ENCODE data around the gene FASTKD1. TPM values are rescaled to one million over a fixed set of nuclear protein-coding genes. Genes with fewer than 3 reads are reported as not detected.
"Not testable (repeated sequence)": the region's sequence is repeated elsewhere in the genome, so short reads cannot be mapped to it uniquely, and the experiment has no call there.

FASTKD1 gene
- total RNA-seq, 2 experiments from 2014 or later = 41.3 to 42.7 TPM

- peak within 1 kb of the TSS; percentile 98 for H3K4me3 Mint-ChIP-seq
- intact Hi-C loops (cut with micrococcal nuclease) = loop anchor here (1.0 kb wide), 4 partner anchors 11 to 240 kb away; partner anchors contain the start of genes CFAP210, FASTKD1, METTL5 and PHOSPHO2
- DNase-seq = peak; percentile 94
- peaks cover 33% of the 10 kb centered on the region for H3K4me1 Mint-ChIP-seq (ENCODE audit: low read depth)
- peaks cover 26% of the 10 kb centered on the region for H3K36me3 Mint-ChIP-seq (ENCODE audit: low read depth)
- CTCF ChIA-PET = no interaction called here
- H3K9me3 Mint-ChIP-seq = peaks cover 15% of the 10 kb centered on the region
- H3K27me3 Mint-ChIP-seq (ENCODE audit: low read depth) = no peaks in the 10 kb centered on the region
- H3K27ac Mint-ChIP-seq = peak within 1 kb of the TSS; percentile 100
Observed at GRCh38 chr2:169584005-169584877, 10.6 kb upstream of the FASTKD1 start, which contains the start of gene PPIG. Gene PPIG, plus strand, starts transcription at chr2:169584351. Its CDS starts 19,691 bp downstream, at chr2:169604042.

GRCh38 chr2:169583518-169583917 is 9.9 kb upstream of the FASTKD1 start:
- Mint-ChIP-seq H3K27me3 (ENCODE audit: low read depth) (no peaks in the 10 kb centered on the region), H3K36me3 (ENCODE audit: low read depth) (peaks cover 26% of the 10 kb centered on the region), H3K9me3 (peaks cover 15% of the 10 kb centered on the region), H3K27ac (peak overlapping the region; percentile 100), H3K4me3 (peak overlapping the region; percentile 12), H3K4me1 (ENCODE audit: low read depth) (peaks cover 27% of the 10 kb centered on the region)
- CTCF ChIA-PET = no interaction called here
- DNase-seq = no peak
- intact Hi-C loops (cut with micrococcal nuclease) = no loop called here

GRCh38 chr2:169582552-169583266 is 9.0 kb upstream of the FASTKD1 start:
- peaks cover 24% of the 10 kb centered on the region for H3K36me3 Mint-ChIP-seq (ENCODE audit: low read depth)
- peaks cover 23% of the 10 kb centered on the region for H3K4me1 Mint-ChIP-seq (ENCODE audit: low read depth)
- DNase-seq; H3K4me3 Mint-ChIP-seq; intact Hi-C loops (cut with micrococcal nuclease); H3K27me3 Mint-ChIP-seq (ENCODE audit: low read depth); CTCF ChIA-PET: not testable (repeated sequence)
- peak overlapping the region; percentile 70 for H3K27ac Mint-ChIP-seq
- H3K9me3 Mint-ChIP-seq = peaks cover 15% of the 10 kb centered on the region

- intact Hi-C loops (cut with micrococcal nuclease) = loop anchor here (10.0 kb wide), 1 partner anchor 474 kb away; no protein-coding TSS in a partner anchor
- no peak overlapping the region for H3K4me3 Mint-ChIP-seq
Observed at GRCh38 chr2:169579044-169579443, 5.4 kb upstream of the FASTKD1 start.

GRCh38 chr2:169575264-169575663 is 1.6 kb upstream of the FASTKD1 start:
- H3K4me1 Mint-ChIP-seq (ENCODE audit: low read depth) = peaks cover 18% of the 10 kb centered on the region
- H3K36me3 Mint-ChIP-seq (ENCODE audit: low read depth); H3K27ac Mint-ChIP-seq; H3K9me3 Mint-ChIP-seq; H3K4me3 Mint-ChIP-seq; H3K27me3 Mint-ChIP-seq (ENCODE audit: low read depth); CTCF ChIA-PET; DNase-seq: not testable (repeated sequence)
- intact Hi-C loops (cut with micrococcal nuclease) = loop anchor here (10.0 kb wide), 1 partner anchor 470 kb away; no protein-coding TSS in a partner anchor

More at GRCh38 chr2:169579044-169579443, 5.4 kb upstream of the FASTKD1 start:
- CTCF ChIA-PET = interaction anchor here (0.7 kb wide), 1 partner anchor 45 kb away, joined by 4 read pairs; no protein-coding TSS in a partner anchor
- Mint-ChIP-seq H3K4me1 (ENCODE audit: low read depth) (peaks cover 4% of the 10 kb centered on the region), H3K27me3 (ENCODE audit: low read depth) (no peaks in the 10 kb centered on the region), H3K27ac (no peak overlapping the region), H3K9me3 (peaks cover 14% of the 10 kb centered on the region), H3K36me3 (ENCODE audit: low read depth) (peaks cover 6% of the 10 kb centered on the region)
- no peak for DNase-seq

GRCh38 chr2:169574539-169574938 is 874 bp upstream of the FASTKD1 start:
- CTCF ChIA-PET; DNase-seq; H3K9me3 Mint-ChIP-seq; H3K27me3 Mint-ChIP-seq (ENCODE audit: low read depth); H3K27ac Mint-ChIP-seq: not testable (repeated sequence)
- Mint-ChIP-seq H3K4me1 (ENCODE audit: low read depth) (peaks cover 23% of the 10 kb centered on the region), H3K4me3 (peak overlapping the region; percentile 36), H3K36me3 (ENCODE audit: low read depth) (peaks cover 11% of the 10 kb centered on the region)
- intact Hi-C loops (cut with micrococcal nuclease) = loop anchor here (10.0 kb wide), 1 partner anchor 470 kb away; no protein-coding TSS in a partner anchor

- intact Hi-C loops (cut with micrococcal nuclease) = loop anchor here (1.0 to 10.0 kb wide), 6 partner anchors 10 to 469 kb away; partner anchors contain the start of genes BBS5, CFAP210, METTL5 and PHOSPHO2
- DNase-seq = no peak
- Mint-ChIP-seq H3K27me3 (ENCODE audit: low read depth) (no peaks in the 10 kb centered on the region), H3K4me1 (ENCODE audit: low read depth) (peaks cover 23% of the 10 kb centered on the region), H3K9me3 (no peaks in the 10 kb centered on the region), H3K36me3 (ENCODE audit: low read depth) (peaks cover 11% of the 10 kb centered on the region), H3K4me3 (peak overlapping the region; percentile 98), H3K27ac (peak overlapping the region; percentile 89)
- CTCF ChIA-PET = no interaction called here
Observed at GRCh38 chr2:169573974-169574299, 272 bp upstream of the FASTKD1 start.

- Mint-ChIP-seq H3K9me3 (no peaks in the 10 kb centered on the region), H3K36me3 (ENCODE audit: low read depth) (peaks cover 11% of the 10 kb centered on the region), H3K27me3 (ENCODE audit: low read depth) (no peaks in the 10 kb centered on the region), H3K4me3 (peak overlapping the region; percentile 98), H3K4me1 (ENCODE audit: low read depth) (peaks cover 23% of the 10 kb centered on the region), H3K27ac (peak overlapping the region; percentile 89)
- DNase-seq = no peak
- intact Hi-C loops (cut with micrococcal nuclease) = loop anchor here (1.0 to 10.0 kb wide), 6 partner anchors 12 to 468 kb away; partner anchors contain the start of genes BBS5, CFAP210, METTL5 and PHOSPHO2
- CTCF ChIA-PET = interaction anchor here (0.7 kb wide), 1 partner anchor 110 kb away, joined by 3 read pairs; no protein-coding TSS in a partner anchor
Observed at GRCh38 chr2:169572821-169573159, 875 bp downstream of the FASTKD1 start.

GRCh38 chr2:169572189-169572588 is 1.5 kb downstream of the FASTKD1 start:
- CTCF ChIA-PET = interaction anchor here (0.8 kb wide), 1 partner anchor 305 kb away, joined by 5 read pairs; no protein-coding TSS in a partner anchor
- Mint-ChIP-seq H3K4me3 (no peak overlapping the region), H3K4me1 (ENCODE audit: low read depth) (peaks cover 23% of the 10 kb centered on the region), H3K9me3 (no peaks in the 10 kb centered on the region), H3K36me3 (ENCODE audit: low read depth) (peaks cover 11% of the 10 kb centered on the region), H3K27me3 (ENCODE audit: low read depth) (no peaks in the 10 kb centered on the region), H3K27ac (no peak overlapping the region)
- DNase-seq = no peak
- intact Hi-C loops (cut with micrococcal nuclease) = loop anchor here (2.0 to 10.0 kb wide), 2 partner anchors 253 to 467 kb away; partner anchors contain the start of gene METTL5

- Mint-ChIP-seq H3K9me3 (no peaks in the 10 kb centered on the region), H3K36me3 (ENCODE audit: low read depth) (peaks cover 11% of the 10 kb centered on the region), H3K4me1 (ENCODE audit: low read depth) (peaks cover 23% of the 10 kb centered on the region), H3K4me3 (no peak overlapping the region), H3K27ac (no peak overlapping the region), H3K27me3 (ENCODE audit: low read depth) (no peaks in the 10 kb centered on the region)
- intact Hi-C loops (cut with micrococcal nuclease) = loop anchor here (10.0 kb wide), 1 partner anchor 467 kb away; no protein-coding TSS in a partner anchor
- no peak for DNase-seq
- CTCF ChIA-PET = interaction anchor here (0.8 to 1.0 kb wide), 2 partner anchors 9 to 306 kb away, joined by 5 read pairs; no protein-coding TSS in a partner anchor
Observed at GRCh38 chr2:169571571-169571970, 2.1 kb downstream of the FASTKD1 start.

GRCh38 chr2:169570752-169571151 is 2.9 kb downstream of the FASTKD1 start:
- intact Hi-C loops (cut with micrococcal nuclease) = loop anchor here (10.0 kb wide), 1 partner anchor 466 kb away; no protein-coding TSS in a partner anchor
- CTCF ChIA-PET = interaction anchor here (1.0 kb wide), 1 partner anchor 8 kb away, joined by 5 read pairs; no protein-coding TSS in a partner anchor
- Mint-ChIP-seq H3K4me1 (ENCODE audit: low read depth) (peaks cover 23% of the 10 kb centered on the region), H3K36me3 (ENCODE audit: low read depth) (peaks cover 14% of the 10 kb centered on the region)
- not testable (repeated sequence) for DNase-seq; H3K27ac Mint-ChIP-seq; H3K9me3 Mint-ChIP-seq; H3K4me3 Mint-ChIP-seq; H3K27me3 Mint-ChIP-seq (ENCODE audit: low read depth)

GRCh38 chr2:169569948-169570347 is 3.7 kb downstream of the FASTKD1 start:
- CTCF ChIA-PET = no interaction called here
- Mint-ChIP-seq H3K27ac (no peak overlapping the region), H3K9me3 (no peaks in the 10 kb centered on the region)

More at GRCh38 chr2:169569948-169570347, 3.7 kb downstream of the FASTKD1 start:
- H3K36me3 Mint-ChIP-seq (ENCODE audit: low read depth) = peaks cover 19% of the 10 kb centered on the region
- no peak overlapping the region for H3K4me3 Mint-ChIP-seq
- peaks cover 23% of the 10 kb centered on the region for H3K4me1 Mint-ChIP-seq (ENCODE audit: low read depth)
- no peak for DNase-seq
- intact Hi-C loops (cut with micrococcal nuclease) = loop anchor here (10.0 kb wide), 1 partner anchor 465 kb away; no protein-coding TSS in a partner anchor
- H3K27me3 Mint-ChIP-seq (ENCODE audit: low read depth) = no peaks in the 10 kb centered on the region

Measured in activated naive CD4-positive, alpha-beta T cell treated with anti-CD3 and anti-CD28 coated beads for 36 hours (primary cell).